Skeletal muscle satellite cell (primary cell): Measurements from ENCODE around the gene TMEM259.

ENCODE experiments used
- H3K27me3 ChIP-seq: 2 replicates; pipeline ENCODE4 v1.7.0; 2013; ENCODE audit warnings: low read length; ENCODE audit not compliant: control insufficient read depth, insufficient read depth
- H3K36me3 ChIP-seq: 2 replicates; pipeline ENCODE4 v1.7.0; 2013; ENCODE audit warnings: mild to moderate bottlenecking, control low read depth, low read length; ENCODE audit not compliant: insufficient read depth
- H3K4me1 ChIP-seq: 2 replicates; pipeline ENCODE4 v1.7.0; 2013; ENCODE audit warnings: low read length; ENCODE audit not compliant: control insufficient read depth, insufficient read depth
- H3K4me2 ChIP-seq: 2 replicates; pipeline ENCODE4 v1.7.0; 2013; ENCODE audit warnings: mild to moderate bottlenecking, low read length
- H3K4me3 ChIP-seq: 2 replicates; pipeline ENCODE4 v1.7.0; 2013; ENCODE audit warnings: low read length
- H3K9ac ChIP-seq: 2 replicates; pipeline ENCODE4 v1.7.0; 2013; ENCODE audit warnings: mild to moderate bottlenecking, low read depth, low read length, moderate library complexity
- H3K9me3 ChIP-seq: replicated peaks from 2 replicates; pipeline ENCODE4 v1.7.0; 2013; ENCODE audit warnings: mild to moderate bottlenecking, control low read depth, low read length

Gene TMEM259

DNA sequence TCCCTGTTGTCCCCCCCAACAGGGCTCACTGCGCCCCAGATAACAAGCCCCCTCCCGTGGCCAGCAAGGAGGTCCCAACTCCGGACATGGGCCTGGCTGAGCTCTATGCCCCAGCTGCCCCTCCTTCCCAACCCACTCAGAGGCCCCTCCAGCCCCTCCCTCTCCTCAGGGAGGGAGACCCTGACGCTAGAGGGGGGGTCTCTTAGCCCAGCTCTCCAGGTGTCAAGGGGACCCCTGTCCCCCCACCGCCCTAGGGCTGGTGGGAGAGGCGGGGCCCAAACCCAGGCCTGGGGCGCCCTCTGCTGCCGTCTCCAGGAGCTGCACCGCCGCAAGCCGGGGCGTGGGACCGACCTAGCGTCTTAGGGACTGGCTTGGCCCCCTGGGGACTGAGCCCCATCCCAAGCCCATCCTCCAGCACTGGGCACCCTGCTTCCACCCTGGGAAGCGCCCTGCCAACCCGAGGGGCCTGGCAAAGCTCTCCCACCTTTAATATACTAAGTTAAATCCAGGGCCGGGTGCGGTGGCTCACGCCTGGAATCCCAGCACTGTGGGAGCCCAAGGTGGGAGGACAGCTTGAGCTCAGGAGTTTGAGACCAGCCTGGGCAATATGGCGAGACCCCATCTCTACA is 19.3 kb downstream of the TMEM259 start:
- Histone ChIP-seq H3K36me3 (no peaks in the 10 kb centered on the region), H3K9me3 (no peaks in the 10 kb centered on the region), H3K4me2 (no peak overlapping the region), H3K4me1 (peaks cover under 1% of the 10 kb centered on the region), H3K27me3 (peaks cover 44% of the 10 kb centered on the region), H3K9ac (no peak overlapping the region), H3K4me3 (no peak overlapping the region)

- H3K27me3 ChIP-seq = peaks cover 52% of the 10 kb centered on the region
Observed at GRCh38 chr19:1000591-1001537, 20.1 kb downstream of the TMEM259 start.

GRCh38 chr19:1000095-1000494 is 20.8 kb downstream of the TMEM259 start, which contains the start of gene GRIN3B:
TSS of gene GRIN3B (plus strand) at chr19:1000419. CDS start at chr19:1000438, 19 bp downstream.
- Histone ChIP-seq H3K27me3 (peaks cover 59% of the 10 kb centered on the region), H3K4me3 (peak within 1 kb of the TSS; percentile 52), H3K36me3 (no peaks in the 10 kb centered on the region), H3K4me1 (peaks cover 16% of the 10 kb centered on the region), H3K4me2 (peak within 1 kb of the TSS; percentile 44), H3K9me3 (no peaks in the 10 kb centered on the region), H3K9ac (no peak within 1 kb of the TSS)

More at GRCh38 chr19:1000591-1001537, 20.1 kb downstream of the TMEM259 start:
- peak overlapping the region; percentile 44 for H3K4me2 ChIP-seq
- peaks cover 8% of the 10 kb centered on the region for H3K4me1 ChIP-seq
- no peaks in the 10 kb centered on the region for H3K9me3 ChIP-seq
- H3K36me3 ChIP-seq = no peaks in the 10 kb centered on the region
- no peak overlapping the region for H3K9ac ChIP-seq
- H3K4me3 ChIP-seq = no peak overlapping the region

DNA sequence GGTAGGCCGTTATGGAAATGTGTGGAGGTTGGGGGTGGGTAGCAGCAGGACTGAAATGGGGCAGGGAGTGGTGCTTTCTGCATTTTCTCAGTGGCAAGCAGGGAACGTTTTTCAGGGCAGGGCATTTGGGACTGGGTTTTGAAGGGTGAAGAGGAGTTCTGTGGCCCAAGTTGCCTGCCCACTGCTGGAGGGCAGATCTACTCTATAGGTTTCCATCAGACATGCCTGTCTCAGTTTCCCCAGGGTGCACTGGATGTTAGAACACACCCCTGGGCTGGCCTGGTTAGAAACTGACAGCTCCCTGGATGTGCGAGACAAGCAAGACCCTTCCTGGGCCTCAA is 21.6 kb downstream of the TMEM259 start:
- H3K27me3 ChIP-seq = peaks cover 59% of the 10 kb centered on the region
- H3K9ac ChIP-seq = no peak overlapping the region
- peaks cover 17% of the 10 kb centered on the region for H3K4me1 ChIP-seq
- H3K36me3 ChIP-seq = no peaks in the 10 kb centered on the region
- H3K9me3 ChIP-seq = no peaks in the 10 kb centered on the region
- no peak overlapping the region for H3K4me2 ChIP-seq
- H3K4me3 ChIP-seq = no peak overlapping the region

- no peak overlapping the region for H3K4me3 ChIP-seq
- no peaks in the 10 kb centered on the region for H3K9me3 ChIP-seq
- H3K27me3 ChIP-seq = peaks cover 54% of the 10 kb centered on the region
- peaks cover 17% of the 10 kb centered on the region for H3K4me1 ChIP-seq
- H3K36me3 ChIP-seq = peaks cover 4% of the 10 kb centered on the region
- H3K4me2 ChIP-seq = no peak overlapping the region
- no peak overlapping the region for H3K9ac ChIP-seq
Observed at GRCh38 chr19:998064-998463, 22.9 kb downstream of the TMEM259 start.

GRCh38 chr19:996051-996838 is 24.7 kb downstream of the TMEM259 start:
- H3K4me2 ChIP-seq = peak overlapping the region; percentile 57
- H3K9ac ChIP-seq = no peak overlapping the region
- peaks cover 48% of the 10 kb centered on the region for H3K27me3 ChIP-seq
- no peaks in the 10 kb centered on the region for H3K9me3 ChIP-seq
- peaks cover 17% of the 10 kb centered on the region for H3K4me1 ChIP-seq
- H3K4me3 ChIP-seq = peak overlapping the region; percentile 5
- peaks cover 15% of the 10 kb centered on the region for H3K36me3 ChIP-seq

DNA sequence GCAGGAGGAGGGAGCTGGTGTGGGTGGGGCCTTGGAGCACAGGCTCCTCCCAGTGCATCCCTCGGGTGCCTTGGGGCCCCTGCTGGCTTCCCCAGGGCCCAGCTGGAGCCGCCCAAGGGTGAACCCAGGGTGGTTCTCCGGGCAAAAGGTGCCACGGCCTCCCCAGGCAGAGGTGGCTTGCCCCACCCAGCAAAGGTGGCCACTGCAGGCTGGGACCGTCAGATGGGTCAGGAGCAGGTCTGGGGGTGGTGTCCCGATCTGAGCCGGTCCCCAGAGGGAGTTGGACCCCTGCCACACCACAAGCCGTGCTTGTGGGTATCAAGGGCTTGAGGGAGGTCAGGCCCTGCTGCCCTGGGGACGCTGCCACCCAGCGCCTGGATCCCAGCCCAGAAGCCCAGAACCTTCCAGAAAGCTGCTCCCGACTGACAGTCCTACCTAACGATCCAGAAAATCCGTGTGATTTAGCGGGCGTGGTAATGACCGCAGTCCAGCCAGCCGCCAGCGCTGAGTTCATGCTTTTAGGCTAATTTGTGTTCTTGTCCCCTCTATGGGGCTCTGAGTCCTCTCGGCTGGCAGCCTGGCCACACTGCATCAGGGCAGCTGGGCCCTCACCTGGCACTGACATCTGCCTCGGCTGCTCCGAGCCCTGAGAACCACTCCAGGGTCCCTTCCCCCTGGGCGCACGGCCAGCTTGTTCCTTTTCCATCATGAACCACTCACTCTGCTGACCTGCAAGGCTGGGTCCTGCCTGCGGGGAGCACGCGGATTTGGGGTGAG is 25.7 kb downstream of the TMEM259 start:
- peaks cover 44% of the 10 kb centered on the region for H3K27me3 ChIP-seq
- no peaks in the 10 kb centered on the region for H3K9me3 ChIP-seq
- H3K36me3 ChIP-seq = peaks cover 24% of the 10 kb centered on the region
- peaks cover 17% of the 10 kb centered on the region for H3K4me1 ChIP-seq
- H3K4me3 ChIP-seq = no peak overlapping the region
- H3K9ac ChIP-seq = no peak overlapping the region
- no peak overlapping the region for H3K4me2 ChIP-seq

GRCh38 chr19:994516-994915 is 26.4 kb downstream of the TMEM259 start:
- no peak overlapping the region for H3K4me3 ChIP-seq
- no peak overlapping the region for H3K9ac ChIP-seq
- no peak overlapping the region for H3K4me2 ChIP-seq
- H3K4me1 ChIP-seq = peaks cover 17% of the 10 kb centered on the region
- no peaks in the 10 kb centered on the region for H3K9me3 ChIP-seq
- H3K27me3 ChIP-seq = peaks cover 43% of the 10 kb centered on the region
- peaks cover 32% of the 10 kb centered on the region for H3K36me3 ChIP-seq

- Histone ChIP-seq H3K36me3 (peaks cover 32% of the 10 kb centered on the region), H3K4me1 (peaks cover 17% of the 10 kb centered on the region), H3K9me3 (no peaks in the 10 kb centered on the region), H3K27me3 (peaks cover 37% of the 10 kb centered on the region), H3K4me3 (no peak overlapping the region), H3K4me2 (no peak overlapping the region), H3K9ac (no peak overlapping the region)
Observed at GRCh38 chr19:993831-994393, 27.0 kb downstream of the TMEM259 start.

GRCh38 chr19:993361-993830 is 27.5 kb downstream of the TMEM259 start:
- Histone ChIP-seq H3K9ac (no peak overlapping the region), H3K36me3 (peaks cover 32% of the 10 kb centered on the region)

More at GRCh38 chr19:993361-993830, 27.5 kb downstream of the TMEM259 start:
- Histone ChIP-seq H3K9me3 (no peaks in the 10 kb centered on the region), H3K27me3 (peaks cover 32% of the 10 kb centered on the region), H3K4me2 (no peak overlapping the region), H3K4me1 (peaks cover 17% of the 10 kb centered on the region), H3K4me3 (no peak overlapping the region)
